Fibroblast of villous mesenchyme (primary cell): ENCODE measurements around the gene KDM4C. TPM values are rescaled to one million over a fixed set of nuclear protein-coding genes. Genes with fewer than 3 reads are reported as not detected.

Experiments used
- DNase-seq: peaks from one replicate; pipeline ENCODE4 v3.0.0-alpha.2; 2010; ENCODE audit warnings: low read depth
- H3K4me3 ChIP-seq: 2 replicates; pipeline ENCODE4 v1.5.1; 2011; ENCODE audit warnings: low read depth, mild to moderate bottlenecking, low read length
- CTCF ChIP-seq: IDR thresholded peaks from 2 replicates; pipeline ENCODE4 v1.5.1; 2012; ENCODE audit warnings: low read depth, mild to moderate bottlenecking, low read length; ENCODE audit not compliant: insufficient read depth
- total RNA-seq: library from RNA; depleted of rRNA; stranded (reverse); fragments of >200 nt; gene quantifications from 2 replicates; pipeline ENCODE4 v1.2.3, GENCODE V29; 2012

The KDM4C gene
- total RNA-seq, 1 donor, result 31.1 TPM

DNA sequence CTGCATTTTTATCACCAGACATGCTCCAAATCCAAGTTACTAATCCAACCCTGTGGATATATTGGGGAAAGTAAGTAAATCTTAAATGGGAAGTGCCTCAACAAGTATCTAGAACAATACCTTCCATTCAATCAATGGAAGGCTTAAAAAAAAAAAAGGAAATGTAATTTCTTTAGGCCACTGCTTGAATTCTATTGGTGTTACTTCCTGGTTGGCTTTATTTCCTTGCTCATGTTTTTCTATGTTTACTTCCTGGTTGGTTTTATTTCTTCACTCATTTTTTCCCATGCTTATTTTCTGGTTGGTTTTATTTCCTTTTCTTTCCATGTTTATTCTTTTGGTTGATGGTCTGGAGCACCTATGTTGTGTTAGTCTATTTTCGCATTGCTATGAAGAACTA, 363.9 kb downstream of the KDM4C start:
- no peak for DNase-seq
- H3K4me3 ChIP-seq, result no peak overlapping the region
- TF ChIP-seq CTCF, result no peak

GRCh38 chr9:7123743-7124142, 366.0 kb downstream of the KDM4C start:
- TF ChIP-seq CTCF, result no peak

GRCh38 chr9:7125231-7125630, 367.5 kb downstream of the KDM4C start:
- no peak for DNase-seq
- no peak for TF ChIP-seq CTCF

More at GRCh38 chr9:7123743-7124142, 366.0 kb downstream of the KDM4C start:
- no peak overlapping the region for H3K4me3 ChIP-seq
- no peak for DNase-seq

DNA sequence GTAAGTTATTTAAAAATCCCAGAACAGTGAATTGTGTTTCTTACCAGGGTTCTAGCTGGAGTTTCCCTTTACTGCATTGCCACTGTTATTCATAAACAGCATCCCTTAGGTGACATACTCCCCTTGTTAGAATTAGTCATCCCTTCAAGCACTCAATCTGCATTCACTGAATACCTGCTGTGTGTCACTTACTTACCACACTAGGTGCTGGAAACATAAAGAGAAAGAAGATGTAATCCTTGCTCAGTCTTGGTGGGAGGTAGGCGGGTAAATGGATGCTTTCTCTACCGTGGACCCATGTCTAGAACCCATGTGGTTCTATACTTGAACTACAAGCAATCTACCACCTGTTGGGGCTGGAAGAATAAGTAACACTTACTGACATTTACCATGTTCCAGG, 371.6 kb downstream of the KDM4C start:
- DNase-seq, result no peak
- H3K4me3 ChIP-seq, result no peak overlapping the region
- no peak for TF ChIP-seq CTCF

More at GRCh38 chr9:7125231-7125630, 367.5 kb downstream of the KDM4C start:
- no peak overlapping the region for H3K4me3 ChIP-seq

DNA sequence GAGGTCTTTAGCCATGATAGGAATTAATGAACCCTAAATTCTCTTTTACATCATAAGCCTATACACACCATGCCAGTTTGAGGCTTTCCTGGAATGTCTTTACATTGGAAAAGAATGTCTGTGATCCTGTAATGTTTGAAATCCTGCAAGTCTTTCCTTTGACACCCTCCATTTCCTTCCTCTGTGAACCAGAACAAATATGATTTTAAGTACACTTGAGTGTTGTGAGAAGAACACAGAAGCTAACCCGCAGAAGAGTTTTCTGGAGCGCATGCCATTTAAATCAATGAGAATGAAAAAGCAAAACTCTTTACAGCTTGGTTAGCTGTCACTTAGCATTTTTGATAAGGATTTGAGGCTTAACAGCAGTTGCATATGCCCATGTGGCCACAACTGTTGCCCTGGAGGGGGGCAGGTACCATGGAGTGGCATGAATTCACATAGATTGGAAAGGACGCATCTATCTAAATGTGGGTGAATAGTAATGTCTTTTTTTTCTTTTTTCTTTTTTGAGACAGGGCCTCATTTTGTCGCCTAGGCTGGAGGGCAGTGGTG, 372.6 kb downstream of the KDM4C start:
- no peak overlapping the region for H3K4me3 ChIP-seq
- no peak for DNase-seq
- TF ChIP-seq CTCF, result no peak

DNA sequence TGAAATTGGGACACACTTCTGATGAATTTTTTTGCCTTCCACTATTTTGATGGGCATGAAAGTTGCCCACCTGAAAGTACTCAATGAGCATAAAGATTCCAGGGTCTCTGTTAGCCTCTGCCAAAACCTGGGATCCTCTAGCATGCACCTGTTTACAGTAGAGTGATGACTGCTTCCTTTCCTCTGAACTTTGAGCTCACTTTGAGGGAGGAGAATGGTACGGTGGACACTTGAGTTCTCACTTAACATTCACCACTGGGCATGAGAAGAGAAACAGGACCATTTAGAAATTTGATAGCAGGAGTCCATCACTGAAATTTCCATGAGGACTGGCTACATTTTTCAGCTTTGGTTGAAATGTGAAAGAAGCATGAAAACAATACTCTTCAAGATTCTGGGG, 374.8 kb downstream of the KDM4C start:
- DNase-seq, result no peak
- H3K4me3 ChIP-seq, result no peak overlapping the region
- TF ChIP-seq CTCF, result no peak

GRCh38 chr9:7135735-7136134, 378.0 kb downstream of the KDM4C start:
- TF ChIP-seq CTCF, result no peak
- no peak overlapping the region for H3K4me3 ChIP-seq
- DNase-seq, result no peak
